GM12864 (cell line): ENCODE measurements around the gene BMPER.

Experiments
- DNase-seq: peaks from one replicate; pipeline ENCODE4 v3.0.0-alpha.2; 2011; ENCODE audit warnings: low read depth
- H3K4me3 ChIP-seq: 2 replicates; pipeline ENCODE4 v1.5.1; 2011; ENCODE audit warnings: mild to moderate bottlenecking, low read depth, low read length, control low read depth
- TF ChIP-seq, protein P1 (sequence below): IDR thresholded peaks from 2 replicates; pipeline ENCODE4 v1.5.1; 2011; ENCODE audit warnings: low read depth, mild to moderate bottlenecking, moderate library complexity, low read length, control low read depth, inconsistent platforms; ENCODE audit errors: missing control alignments

Gene BMPER

DNA sequence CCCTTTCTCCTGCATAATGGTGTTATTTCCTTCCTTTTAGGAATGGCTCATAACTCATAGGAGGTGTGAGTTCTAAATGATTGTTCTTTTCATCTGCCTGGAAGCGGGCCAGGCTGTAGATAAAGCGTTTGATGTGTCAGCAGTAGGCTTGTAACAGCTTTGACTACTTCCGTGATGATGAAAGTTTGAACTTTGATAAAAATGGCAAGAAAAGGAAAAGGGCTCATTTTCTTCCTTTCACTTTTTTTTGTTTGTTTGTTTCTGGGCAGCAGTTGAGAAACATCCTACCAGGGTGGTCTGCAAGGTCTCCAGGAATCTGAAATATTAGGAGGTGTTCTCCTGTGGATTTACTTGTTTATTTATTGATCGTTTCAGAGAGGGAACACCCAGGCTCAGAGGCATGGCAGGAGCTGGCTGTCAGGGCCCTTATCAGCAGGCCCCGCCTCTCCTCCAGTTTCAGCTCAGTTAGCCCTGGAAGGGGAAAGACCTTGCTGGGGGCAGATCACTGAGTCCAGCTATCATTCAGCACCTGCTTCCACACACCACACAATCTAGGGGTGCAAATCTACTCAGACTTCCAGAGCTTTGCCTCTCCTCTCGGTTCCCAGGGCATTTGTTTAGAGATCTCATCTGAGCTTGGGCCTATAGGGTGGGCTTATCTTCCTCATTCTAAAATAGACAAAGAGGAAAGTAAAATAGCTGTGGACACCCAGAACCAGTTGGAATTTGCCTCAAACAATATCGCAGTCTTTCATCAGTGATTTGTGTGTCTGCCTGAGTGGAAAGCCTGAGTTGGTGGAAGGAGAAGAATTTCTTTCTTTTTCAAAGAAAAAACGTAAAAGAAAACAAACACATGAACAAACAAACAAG, 130.9 kb downstream of the BMPER start:
- TF ChIP-seq, protein P1, sequence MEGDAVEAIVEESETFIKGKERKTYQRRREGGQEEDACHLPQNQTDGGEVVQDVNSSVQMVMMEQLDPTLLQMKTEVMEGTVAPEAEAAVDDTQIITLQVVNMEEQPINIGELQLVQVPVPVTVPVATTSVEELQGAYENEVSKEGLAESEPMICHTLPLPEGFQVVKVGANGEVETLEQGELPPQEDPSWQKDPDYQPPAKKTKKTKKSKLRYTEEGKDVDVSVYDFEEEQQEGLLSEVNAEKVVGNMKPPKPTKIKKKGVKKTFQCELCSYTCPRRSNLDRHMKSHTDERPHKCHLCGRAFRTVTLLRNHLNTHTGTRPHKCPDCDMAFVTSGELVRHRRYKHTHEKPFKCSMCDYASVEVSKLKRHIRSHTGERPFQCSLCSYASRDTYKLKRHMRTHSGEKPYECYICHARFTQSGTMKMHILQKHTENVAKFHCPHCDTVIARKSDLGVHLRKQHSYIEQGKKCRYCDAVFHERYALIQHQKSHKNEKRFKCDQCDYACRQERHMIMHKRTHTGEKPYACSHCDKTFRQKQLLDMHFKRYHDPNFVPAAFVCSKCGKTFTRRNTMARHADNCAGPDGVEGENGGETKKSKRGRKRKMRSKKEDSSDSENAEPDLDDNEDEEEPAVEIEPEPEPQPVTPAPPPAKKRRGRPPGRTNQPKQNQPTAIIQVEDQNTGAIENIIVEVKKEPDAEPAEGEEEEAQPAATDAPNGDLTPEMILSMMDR = no peak
- H3K4me3 ChIP-seq = no peak overlapping the region
- no peak for DNase-seq

DNA sequence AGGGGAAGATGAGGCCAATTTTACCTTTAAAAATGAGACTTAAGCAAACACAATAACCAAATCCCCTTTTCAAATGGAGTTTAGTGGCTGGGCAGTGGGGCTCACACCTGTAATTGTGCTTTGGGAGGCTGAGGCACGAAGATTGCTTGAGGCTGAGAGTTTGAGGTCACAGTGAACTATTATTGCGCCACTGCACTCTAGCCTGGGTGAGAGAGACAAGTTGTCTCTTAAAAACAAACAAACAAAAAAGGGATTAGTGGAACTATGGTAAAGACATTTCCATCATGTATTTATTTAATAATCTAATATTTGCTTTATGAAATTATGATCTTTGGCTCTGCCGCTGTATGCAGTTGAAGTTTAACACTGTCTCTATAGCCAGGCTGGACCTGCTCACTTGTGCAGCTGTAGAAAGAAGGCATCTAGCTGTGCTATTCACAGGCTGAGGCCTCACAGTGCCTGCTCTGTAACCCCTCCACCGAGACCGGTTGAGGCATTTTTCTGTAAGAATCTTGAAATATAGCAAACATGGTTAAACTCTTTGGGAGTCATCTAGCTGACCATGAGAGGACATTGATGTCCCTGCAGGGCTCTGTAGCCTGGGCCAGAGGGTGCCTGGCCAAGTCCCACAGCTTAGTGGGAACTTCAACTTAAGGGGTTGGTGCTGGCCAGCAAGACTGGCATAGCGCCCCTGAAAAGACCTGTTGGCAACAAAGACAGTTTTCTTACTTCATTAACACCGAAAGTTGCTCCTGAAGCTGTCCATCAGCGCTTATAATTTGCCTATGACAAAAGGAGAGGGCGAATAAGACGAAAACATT, 131.8 kb downstream of the BMPER start:
- no peak overlapping the region for H3K4me3 ChIP-seq
- no peak for DNase-seq
- TF ChIP-seq, protein P1 = no peak

DNA sequence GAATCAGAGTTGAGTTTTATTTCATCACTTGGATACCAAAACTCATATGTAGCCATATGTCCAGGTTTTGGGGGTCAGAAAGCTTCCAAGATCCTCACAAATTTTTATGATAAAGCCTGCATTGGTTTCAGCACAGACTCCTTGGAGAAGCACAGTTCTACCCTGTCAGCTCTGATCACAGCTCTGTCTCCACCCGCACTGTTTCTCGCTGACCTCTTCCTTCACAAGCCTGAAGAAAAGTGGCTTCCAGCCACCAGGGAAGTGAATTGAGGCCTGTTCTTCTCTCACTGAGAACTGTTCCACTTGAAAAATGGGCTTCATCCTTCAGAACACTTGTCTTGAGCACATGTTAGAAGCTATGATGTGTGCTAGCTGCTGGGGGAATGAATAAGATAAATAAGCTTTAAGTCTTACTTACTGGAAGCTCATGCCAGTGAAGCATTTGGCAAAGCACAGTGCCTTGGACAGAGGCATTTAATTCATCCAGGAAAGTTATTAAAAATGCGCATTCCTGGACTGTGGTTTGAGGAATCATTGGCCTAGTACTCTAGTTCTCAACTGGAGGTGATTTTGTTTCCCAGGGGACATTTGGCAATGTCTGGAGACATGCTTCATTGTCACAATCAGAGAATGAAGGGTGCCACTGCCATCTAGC, 133.6 kb downstream of the BMPER start:
- no peak for DNase-seq
- TF ChIP-seq, protein P1 = no peak
- H3K4me3 ChIP-seq = no peak overlapping the region

DNA sequence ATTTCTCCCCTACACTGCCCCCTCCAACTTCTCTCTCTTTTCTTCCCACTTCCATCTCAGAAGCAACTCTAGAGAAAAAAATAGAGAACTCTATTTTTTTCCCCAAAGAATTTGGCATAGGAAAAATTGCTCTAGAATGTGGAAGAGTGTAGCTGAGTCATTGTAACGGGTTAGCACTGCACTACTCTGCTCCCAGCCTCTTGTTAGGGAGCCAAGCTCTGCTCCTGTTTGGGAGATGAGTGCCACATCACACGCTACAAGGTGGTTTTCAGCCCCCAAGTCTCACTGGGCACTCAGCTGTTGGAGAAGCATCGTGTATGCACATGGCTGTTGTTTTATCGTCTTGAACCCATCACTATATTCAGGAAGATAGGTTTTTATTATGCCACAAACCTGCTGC, 136.4 kb downstream of the BMPER start:
- no peak for DNase-seq
- TF ChIP-seq, protein P1 = no peak

DNA sequence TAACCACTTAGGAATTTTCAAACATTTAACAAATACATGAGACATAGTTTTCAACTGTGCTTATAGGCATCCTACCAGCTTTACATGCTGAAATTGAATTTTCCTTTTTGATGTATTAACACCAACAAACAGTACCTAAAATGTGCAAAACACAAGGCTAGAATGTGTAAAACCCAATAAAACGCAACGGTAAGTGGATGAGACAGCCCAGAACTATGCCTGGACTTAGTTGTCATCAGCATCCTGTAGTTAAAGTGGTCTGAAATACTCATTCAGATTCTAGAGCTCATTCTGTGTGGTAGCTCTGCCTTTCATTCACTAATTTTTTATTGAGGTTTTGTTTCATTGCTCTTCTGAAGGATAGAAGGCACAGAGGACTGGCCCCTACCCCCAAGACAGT, 137.1 kb downstream of the BMPER start:
- TF ChIP-seq, protein P1 = no peak
- H3K4me3 ChIP-seq = no peak overlapping the region
- DNase-seq = no peak

More for the DNA sequence above, 136.4 kb downstream of the BMPER start:
- no peak overlapping the region for H3K4me3 ChIP-seq

DNA sequence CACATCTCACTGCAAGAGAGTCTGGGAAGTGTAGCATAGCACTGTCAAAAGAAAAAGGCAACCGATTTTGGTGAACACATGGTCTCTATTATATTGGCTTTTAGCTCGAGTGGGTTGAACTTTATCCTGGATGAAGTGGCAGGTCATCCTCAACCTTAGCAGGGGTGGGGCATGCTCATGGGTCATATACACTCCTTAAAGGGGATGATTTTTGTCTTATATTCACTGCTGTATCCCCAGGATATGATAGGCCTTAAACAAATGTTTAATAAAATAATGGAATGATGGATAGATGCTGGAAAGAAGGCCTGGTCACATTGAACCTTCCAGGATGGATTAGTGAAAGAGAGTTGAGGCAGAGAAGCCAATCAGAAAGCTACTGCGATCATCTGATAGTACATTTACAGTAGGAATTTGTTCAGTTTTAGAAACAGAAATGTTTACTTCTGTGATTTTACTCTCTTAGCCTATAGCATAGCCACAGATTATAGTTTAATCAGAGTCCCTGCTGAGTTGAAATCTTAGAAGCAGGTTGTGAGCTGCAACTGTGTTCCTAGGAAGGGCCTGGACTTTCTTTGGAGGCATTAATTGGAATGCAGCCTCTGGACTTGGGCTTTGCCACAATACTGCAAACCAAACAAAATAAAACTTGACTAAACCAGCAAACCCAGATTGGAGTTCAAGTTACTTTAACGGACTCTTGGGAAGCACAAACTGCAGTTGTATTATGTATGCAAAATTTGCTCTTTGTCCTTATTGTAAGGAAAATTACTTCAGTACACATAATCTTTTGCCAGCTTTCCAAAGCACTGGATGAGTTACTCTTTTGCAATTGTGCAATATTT, 138.3 kb downstream of the BMPER start:
- no peak overlapping the region for H3K4me3 ChIP-seq
- TF ChIP-seq, protein P1 = no peak
- no peak for DNase-seq
